GM21619 (cell line): ENCODE measurements around the gene PHF20.
"Not testable (repeated sequence)": the region's sequence is repeated elsewhere in the genome, so short reads cannot be mapped to it uniquely, and the experiment has no call there.

ENCODE experiments used
- ATAC-seq: cut with Tn5 transposase; IDR thresholded peaks from one replicate; pipeline ENCODE4 v1.9.1; 2021; ENCODE audit not compliant: unreplicated experiment

Gene PHF20

DNA sequence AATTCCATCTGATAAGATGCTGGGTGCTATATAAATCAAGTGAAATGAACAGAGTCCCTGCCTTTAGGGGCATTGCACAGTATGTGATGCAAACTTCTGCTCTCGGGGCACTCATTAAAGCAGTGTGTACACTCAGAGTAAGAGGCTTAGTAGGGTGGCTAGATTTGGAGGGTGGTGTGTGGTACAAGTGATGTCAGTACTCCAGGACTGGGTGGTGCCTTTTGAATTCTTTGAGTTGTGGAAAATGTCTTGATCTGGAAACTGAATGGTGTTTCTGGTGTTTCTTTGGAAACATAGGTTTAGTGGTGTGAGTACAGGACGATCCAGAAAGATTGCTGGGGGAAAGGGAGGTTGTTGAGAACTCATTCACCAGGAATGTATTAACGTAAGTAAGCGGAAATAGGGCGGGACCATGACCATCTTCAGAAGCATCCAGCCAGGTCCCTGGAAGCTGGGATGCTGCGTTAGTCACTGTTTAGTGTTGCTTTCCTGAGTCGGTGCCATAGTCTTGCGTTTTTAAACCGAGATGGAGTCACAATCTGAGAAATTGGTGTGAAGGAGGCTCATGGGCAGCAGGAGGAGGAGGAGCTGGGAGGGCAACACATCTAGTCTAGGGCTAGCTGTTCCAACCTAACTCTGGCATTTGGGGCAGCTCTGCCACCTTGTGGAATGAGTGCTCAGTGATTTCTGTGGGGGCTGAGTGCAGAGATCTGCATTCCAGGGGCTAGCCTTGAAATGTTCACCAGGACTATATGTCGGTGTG lies 112.1 kb downstream of the PHF20 start:
- ATAC-seq: no peak

DNA sequence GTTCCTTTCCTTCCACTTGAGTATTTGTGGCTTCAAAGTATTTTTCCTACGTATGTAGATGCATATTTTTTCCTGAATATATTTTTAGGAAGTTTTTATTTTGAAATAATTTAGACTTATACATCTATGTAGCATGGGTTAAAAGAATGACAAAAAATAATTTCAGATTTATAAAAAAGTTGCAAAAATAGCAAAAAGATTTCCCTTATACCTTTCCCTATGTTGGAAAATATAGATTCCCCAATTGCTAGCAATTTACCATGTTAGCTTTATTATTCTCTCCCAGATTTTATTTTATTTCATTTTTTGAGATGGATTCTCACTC lies 112.7 kb downstream of the PHF20 start:
- ATAC-seq: no peak

DNA sequence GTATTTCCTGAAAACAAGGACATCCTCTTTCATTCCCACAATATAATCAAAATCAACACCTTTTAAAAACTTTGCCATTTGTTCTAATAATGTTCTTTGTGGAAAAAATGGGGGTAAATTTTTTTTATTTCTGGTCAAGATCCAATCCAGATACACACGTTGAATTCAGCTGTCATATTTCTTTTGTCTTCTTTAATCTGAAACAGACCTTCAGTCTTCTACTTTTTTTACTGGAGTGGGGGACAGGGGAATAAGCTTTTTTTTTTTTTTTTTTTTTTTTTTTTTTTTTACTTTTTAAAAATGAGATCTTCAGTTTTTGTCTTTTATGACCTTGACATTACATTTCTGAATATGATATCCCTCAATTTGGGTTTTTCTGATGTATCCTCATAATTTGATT lies 113.4 kb downstream of the PHF20 start:
- no peak for ATAC-seq

DNA sequence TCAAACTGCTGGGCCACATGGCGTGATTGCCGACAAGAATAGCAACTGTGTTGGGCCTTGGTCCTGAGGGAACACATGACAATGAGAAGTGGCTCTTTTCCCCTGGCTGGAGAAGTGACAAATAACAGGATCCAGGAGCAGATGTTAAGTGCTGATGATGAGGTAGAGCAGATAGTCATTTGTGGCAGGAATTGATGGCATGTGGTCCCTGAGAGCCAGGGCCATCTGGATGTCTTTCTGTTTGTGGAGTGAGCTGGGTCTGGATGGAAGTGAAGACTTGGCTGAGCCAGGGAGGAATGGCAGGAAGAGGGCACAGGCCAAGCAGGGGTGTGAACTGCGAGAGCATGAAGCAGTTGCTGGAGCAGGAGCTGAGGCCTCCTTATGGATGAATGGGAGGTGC lies 114.7 kb downstream of the PHF20 start:
- no peak for ATAC-seq

DNA sequence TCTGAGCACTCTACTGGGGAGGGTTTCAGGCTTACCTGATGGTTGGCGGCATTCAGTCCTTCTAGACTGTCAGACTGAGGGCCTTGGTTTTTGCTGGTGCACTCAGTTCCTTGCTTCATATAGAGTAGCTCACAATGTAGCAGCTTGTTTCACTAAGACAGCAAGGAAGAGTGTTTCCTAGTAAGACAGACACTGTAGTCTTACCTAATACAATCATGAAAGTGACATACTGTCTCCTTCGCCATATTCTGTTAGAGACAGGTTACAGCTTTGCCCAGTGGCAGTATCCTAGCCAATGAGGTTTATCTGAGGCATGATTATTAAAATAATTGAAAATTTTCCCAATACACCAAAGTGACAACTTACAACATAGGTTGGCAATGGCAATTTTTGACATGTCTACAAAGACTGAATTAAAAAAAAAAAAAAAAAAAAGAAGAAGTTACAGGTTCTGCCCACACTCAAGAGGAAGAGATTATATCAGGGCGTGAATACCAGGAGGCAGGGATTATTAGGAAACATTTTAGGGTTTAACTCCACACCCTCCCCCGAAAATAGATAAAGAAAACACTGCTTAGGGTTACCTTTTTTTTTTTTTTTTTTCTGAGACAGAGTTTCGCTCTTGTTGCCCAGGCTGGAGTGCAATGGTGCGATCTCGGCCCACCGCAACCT lies 115.7 kb downstream of the PHF20 start:
- no peak for ATAC-seq

DNA sequence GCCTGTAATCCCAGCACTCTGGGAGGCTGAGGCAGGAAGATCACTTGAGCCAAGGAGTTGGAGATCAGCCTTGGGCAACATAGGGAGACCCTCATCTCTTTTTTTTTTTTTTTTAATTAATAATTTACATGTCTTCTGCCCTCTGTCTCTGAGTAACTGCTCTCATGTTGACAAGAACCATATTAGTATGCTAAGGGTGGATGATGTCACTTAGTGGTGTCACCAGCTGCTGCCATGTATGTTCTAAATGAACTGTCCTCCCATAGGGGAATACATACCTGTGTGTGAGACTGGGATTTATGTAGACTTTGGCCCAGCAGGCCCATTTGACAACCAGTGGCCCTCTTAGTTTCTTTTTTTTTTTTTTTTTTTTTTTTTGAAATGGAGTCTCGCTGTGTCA lies 116.8 kb downstream of the PHF20 start:
- no peak for ATAC-seq

DNA sequence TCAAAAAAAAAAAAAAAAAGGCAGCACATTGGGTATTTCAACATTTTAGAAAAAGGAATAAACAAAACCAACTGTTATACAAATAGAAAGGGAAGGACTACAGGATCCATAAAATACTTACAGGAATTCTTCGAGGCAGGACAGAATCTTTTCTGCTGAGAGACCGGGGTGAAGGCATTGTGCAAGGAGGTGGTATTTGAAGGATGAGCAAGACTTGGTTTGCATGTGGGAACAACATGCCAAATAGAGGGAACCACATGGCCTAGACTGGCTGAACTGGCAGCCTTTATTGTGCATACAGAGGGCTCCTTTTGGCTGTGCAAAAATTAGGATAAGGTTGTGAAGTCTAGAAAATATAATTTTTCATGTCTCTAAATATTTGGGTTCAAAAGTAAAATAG lies 119.6 kb downstream of the PHF20 start:
- ATAC-seq: no peak

DNA sequence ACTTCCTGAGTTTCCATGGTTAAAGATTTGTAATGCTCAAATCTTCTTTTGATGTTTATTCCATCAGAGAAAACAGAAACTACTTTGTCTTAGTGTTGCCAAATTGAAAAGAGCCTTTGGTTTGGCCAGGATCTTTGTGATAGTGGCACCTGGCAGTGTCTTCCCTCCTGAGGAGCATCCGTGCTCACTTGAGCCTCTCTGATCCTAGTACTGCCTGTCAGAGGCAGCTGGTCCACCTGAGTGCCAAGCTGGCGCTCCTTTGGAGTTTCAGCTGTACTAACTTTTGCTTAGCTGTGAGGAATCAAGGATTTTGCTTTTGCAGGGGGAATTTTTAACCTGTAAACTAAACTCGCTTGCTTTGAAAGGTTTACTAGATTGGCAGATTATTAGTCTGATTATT lies 121.1 kb downstream of the PHF20 start:
- no peak for ATAC-seq

DNA sequence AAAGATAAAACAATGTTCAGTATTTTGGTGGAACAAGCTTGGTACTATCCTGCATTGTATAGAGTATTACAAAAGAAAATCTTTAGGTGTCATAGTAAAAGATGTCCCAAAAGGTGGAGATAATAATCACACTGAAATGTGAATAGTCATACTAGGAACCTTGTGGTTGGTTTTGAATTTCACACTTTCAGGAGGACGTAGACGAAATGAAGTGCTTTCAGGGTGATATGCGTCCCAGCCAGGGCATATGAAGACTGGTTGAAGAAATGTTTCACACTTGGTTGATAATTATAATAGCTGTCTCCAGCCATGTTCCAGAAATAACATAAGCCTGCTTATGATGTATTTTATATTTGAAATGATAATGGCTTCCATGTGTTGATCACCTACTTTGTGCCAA lies 122.1 kb downstream of the PHF20 start:
- ATAC-seq: peak; percentile 89

DNA sequence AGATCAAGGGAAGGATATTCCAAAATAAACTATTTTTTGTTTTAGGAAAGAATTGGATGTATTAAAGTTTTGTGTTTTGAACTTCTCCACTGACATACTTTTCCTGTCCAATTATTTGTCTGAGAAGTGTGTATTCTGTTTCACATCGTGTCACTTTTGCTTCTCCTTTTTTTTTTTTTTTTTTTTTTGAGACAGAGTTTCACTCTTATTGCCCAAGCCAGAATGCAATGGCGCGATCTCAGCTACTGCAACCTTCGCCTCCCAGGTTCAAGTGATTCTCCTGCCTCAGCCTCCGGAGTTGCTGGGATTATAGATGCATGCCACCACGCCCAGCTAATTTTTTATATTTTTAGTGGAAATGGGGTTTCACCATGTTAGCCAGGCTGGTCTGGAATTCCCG lies 123.7 kb downstream of the PHF20 start:
- not testable (repeated sequence) for ATAC-seq

DNA sequence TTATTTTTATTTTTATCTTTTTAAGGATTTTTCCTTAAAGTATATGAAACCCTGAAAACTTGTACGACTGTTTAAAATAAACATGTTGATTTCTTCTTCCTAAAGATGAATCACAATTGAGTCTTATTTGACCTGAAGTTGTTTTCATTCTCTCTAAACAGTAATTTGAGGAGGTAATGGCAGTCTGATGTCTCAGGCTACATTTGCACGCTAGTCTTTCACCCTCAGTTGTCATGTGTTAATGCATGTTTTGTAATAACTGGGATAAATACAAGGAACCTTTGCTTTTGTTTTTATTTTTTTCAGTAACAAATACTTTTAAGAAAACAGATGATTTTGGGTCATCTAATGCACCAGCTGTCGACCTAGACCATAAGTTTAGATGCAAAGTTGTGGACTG lies 127.2 kb downstream of the PHF20 start:
- no peak for ATAC-seq

DNA sequence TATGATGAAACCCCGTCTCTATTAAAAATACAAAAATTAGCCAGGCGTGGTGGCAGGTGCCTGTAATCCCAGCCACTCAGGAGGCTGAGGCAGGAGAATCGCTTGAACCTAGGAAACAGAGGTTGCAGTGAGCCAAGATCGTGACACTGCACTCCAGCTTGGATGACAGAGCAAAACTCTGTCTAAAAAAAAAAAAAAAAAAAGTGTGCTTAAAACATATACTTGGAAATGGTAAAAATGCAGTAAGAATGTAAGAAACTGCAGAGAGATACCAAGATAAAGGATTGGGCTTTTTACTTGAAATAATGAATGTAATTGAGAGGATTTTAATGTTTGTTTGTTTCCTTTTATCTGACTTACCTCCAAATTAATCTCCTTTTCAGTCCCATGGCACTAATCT lies 129.4 kb downstream of the PHF20 start:
- not testable (repeated sequence) for ATAC-seq

DNA sequence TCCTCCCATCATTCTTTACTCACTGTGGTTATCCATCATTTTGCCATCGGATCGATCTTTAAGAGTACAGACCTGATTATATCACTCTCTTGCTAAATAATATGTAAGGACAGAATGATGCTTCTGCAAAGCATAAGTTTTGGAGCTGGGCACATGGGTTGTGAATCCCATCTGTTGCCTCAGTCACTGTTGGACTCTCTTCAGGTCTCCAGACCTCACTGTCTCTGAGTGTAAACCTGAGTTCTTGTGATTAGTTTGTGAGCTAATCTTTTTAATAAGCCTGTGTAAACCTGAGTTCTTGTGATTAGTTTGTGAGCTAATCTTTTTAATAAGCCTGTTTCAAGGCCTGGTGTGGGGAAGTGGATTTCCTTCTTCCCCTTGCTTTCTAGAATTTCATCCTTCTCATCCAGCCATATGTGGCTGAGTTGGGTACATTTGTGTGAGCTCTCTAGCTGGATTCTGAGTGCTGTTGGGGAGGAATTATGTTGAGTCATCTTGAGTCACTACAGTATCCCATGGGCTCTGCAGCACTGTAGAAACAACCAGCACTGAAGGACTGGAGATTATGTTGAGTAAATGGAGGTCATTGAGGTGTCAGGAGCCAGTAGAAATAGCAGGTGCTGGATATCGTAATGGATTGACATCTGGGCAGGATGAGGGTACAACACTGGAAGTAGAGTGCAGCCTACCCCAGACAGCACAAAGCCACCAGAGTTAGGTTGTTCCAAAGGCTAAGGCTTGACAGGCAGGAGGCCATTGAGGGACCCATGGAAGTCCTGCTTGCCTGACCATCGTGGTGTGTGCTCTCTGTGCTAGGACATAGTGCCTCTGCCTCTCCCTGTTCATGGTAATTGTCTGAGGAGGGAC lies 130.1 kb downstream of the PHF20 start:
- ATAC-seq: no peak

DNA sequence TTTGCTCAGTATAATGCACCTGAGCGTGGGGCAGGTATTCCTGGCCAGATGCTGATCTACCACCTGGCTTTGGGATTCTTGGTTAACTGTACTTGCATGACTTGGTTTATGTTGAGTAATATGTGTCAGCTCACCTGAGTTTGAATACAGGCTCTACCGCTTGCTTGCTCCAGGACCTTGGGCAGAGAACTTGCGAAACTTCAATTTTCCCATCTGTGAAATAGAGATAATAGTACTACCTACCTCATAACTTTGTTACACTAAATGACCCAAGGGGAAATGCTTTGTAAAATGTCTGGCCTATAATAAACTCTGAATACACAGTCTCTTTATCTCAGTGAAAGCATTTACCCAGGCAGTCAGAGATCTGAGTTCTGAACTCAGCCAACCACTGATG lies 130.7 kb downstream of the PHF20 start:
- ATAC-seq: no peak

DNA sequence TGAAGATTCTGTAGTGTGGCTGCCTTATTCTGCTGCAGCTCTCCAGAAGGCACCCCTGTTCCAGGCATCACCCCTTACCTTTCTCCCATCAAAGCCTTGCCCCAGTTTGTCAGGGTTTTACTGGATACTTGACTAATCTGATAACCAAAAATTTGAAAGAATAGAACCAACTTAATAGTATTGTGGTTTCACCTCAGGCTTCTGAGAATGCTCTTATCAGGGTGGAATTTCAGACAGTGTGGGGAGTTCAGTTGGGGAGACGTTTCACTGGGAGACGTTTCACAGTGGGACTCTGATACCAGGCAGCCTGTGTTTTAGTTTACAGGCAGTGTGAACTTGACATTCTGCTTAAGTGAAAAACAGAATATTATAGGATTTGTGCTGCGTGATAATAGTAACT lies 132.0 kb downstream of the PHF20 start:
- ATAC-seq: no peak

DNA sequence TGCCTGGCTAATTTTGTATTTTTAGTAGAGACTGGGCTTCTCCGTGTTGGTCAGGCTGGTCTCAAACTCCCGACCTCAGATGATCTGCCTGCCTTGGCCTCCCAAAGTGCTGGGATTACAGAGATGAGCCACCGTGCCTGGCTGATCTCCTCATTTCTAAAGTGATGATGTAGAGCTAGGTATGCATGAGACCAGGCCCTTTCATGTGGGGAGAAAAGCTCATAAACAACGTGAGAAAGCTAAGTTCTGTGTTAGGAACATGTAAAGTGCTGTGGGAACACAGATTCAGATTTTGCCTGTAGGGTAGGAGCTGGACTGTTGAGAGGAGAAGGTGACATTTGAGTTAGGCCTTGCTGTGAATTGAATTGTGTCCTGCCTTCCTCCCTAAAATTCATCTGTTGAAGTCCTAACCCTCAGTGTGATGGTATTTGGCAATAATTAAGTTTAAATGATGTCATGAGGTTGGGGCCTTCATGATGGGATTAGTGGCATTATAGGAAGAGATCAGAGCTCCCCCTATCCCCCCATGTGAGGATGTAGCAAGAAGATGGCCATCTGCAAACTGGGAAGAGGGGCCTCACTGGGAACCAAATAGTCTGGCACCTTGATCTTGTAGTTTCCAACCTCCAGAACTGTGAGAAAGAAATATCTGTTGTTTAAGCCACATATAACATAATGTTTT lies 133.3 kb downstream of the PHF20 start:
- ATAC-seq: no peak

DNA sequence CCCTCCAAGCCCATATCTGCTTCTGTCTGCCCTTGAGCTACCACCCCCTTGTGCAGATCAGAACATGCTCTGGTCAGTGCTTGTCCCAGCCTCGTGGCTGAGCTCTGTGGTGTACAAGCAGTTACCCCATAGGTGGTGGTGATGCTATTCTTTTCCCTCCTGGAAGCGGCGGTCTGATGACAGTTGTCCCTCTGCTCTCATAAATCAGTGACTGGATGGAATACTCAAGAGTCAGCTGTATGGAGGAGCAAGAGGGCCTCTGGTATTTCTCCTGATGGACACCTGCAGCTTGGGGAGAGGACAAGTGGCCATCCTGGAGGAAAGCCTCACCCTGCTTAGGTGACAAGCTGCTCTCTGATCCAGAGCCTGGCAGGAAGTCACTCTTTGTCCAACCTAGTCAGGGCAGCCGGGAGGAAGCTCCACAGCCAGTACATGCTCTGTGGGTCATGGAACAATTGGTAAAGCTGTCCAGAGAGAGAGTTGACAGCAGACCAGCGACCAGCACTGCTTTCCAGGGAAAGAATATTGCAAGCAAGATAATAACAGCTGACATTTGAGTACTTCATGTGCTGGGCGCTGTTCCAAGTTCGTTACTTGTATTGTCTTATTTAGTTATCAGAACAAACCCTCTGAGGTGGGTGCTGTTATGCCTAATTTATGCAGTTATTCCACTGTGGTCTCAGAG lies 135.3 kb downstream of the PHF20 start:
- ATAC-seq: no peak

DNA sequence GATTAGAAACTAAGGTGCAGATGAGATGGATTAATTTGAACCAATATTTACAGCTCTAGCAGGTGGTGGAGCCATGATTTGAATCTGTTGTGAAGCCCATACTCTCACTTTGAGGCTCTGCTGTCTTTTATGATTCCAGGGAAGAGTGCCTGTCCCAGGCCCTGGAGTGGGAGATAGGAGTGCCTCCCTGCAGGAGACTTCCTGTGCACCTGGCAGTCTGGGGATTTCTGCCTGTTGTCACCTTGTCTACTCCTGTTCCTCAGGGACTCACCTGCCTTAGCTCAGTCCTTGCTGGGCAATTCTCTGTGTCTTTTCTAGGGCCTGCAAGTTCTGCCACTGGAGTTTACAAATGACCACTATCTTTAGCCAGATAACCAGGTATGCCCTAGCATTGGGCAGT lies 136.2 kb downstream of the PHF20 start:
- no peak for ATAC-seq

DNA sequence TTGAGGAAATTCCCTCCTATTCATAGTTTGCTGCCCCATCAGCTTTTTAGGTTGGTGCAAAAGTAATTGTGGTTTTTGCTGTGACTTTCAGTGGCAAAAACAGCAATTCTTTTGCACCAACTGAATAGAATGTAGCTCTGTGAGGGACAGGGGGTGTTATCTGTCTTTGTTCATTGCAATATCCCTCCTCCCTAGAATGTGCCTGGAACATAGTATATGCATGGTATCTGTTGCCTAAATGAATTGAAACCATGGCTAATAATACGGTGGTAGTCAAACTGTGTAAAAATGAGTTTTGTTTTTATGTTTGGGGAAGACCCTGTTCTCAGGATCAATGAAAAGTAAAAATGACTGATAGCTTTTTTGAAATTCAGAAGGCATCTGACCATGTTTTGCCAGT lies 137.4 kb downstream of the PHF20 start:
- ATAC-seq: no peak

DNA sequence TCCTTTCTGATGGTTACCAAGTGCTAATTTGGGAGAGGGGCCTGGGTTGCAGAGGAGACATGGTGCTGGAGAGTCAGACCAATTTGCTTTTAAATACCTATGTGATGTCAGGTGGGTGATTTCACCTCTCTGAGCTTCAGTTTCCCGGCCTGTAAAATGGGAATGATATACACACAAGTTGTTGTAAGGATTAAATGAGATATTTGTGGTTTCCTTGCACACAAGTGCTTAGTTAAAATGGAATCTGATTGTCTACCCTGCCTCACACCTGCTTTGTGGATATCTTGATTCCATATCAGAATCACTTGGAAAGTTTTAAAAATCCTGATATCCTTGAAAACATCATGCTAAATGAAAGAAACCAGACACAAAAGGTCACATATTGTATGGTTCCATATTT lies 138.0 kb downstream of the PHF20 start:
- no peak for ATAC-seq

DNA sequence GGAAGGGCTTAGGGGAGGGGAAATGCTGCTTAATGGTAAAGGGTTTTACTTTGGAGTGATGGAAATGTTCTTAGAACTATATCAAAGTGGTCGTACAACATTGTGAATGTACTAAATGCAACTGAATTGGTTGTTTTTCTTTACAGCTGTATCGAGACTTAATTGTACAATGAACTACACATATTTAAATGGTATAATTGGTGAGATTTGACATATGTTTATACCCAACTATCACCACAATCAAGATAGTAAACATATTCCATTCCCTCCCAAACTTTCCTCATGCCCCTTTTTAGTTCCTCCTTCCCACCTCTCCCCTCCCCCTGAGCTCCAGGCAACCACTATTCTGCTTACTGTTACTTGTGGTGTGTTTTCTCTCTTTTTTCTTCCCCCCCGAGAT lies 138.4 kb downstream of the PHF20 start:
- no peak for ATAC-seq
